Uterus (tissue), 2 donors: Measurements from ENCODE around the gene BANF2.

Experiments used
- CTCF ChIP-seq, 4 experiments: fragments of 200-600 bp in 2 of 4; fragments of 450-650 bp in 2 of 4; sonication (generic) in 2 of 4; IDR thresholded peaks; one replicate each; pipeline ENCODE4 v1.5.1; 2016 to 2019; ENCODE audit warnings: antibody characterized with exemption in 4 of 4, mild to moderate bottlenecking in 2 of 4, moderate library complexity in 1 of 4
- POLR2A ChIP-seq, 2 donors: fragments of 450-650 bp; IDR thresholded peaks; one replicate each; pipeline ENCODE4 v1.6.1; 2016; ENCODE audit warnings: antibody characterized with exemption in 2 of 2, mild to moderate bottlenecking in 1 of 2, moderate library complexity in 1 of 2

- TF ChIP-seq CTCF (IDR thresholded peaks at IDR 0.05): no peak
- TF ChIP-seq POLR2A (IDR thresholded peaks at IDR 0.05): no peak
Observed at GRCh38 chr20:17663486-17663885, 36.3 kb upstream of the BANF2 start.
